Measurements from ENCODE around the gene ARL14EPL.

The ARL14EPL gene

GRCh38 chr5:116068028-116068632 is 35.9 kb downstream of the ARL14EPL start:
- no peaks in the 10 kb centered on the region for H3K9me3 ChIP-seq (ENCODE audit: control insufficient read depth, insufficient read depth, low read length)

GRCh38 chr5:116071211-116071610 is 38.9 kb downstream of the ARL14EPL start:
- peaks cover 27% of the 10 kb centered on the region for H3K4me1 ChIP-seq (ENCODE audit: control insufficient read depth, low read length)
- H3K4me2 ChIP-seq (ENCODE audit: low read length): no peak overlapping the region
- H3K27me3 ChIP-seq (ENCODE audit: control insufficient read depth, low read length): no peaks in the 10 kb centered on the region
- H3K9me2 ChIP-seq (replicated peaks; ENCODE audit: control insufficient read depth, low read length): no peaks in the 10 kb centered on the region
- no peak overlapping the region for H3K4me3 ChIP-seq (ENCODE audit: low read length)
- H3K27ac ChIP-seq (ENCODE audit: low read depth, low read length): no peak overlapping the region
- H4K20me1 ChIP-seq (ENCODE audit: control insufficient read depth, insufficient read depth, low read depth, low read length): no peaks in the 10 kb centered on the region
- H3K36me3 ChIP-seq (ENCODE audit: control insufficient read depth, low read length): no peaks in the 10 kb centered on the region
- 0 out of 2 replicates have a peak, but pooled peaks cover 6% of the 10 kb centered on the region for H3F3A ChIP-seq (ENCODE audit: control insufficient read depth, insufficient read depth)
- no peak for TF ChIP-seq CTCF (IDR thresholded peaks at IDR 0.05; ENCODE audit: low read depth, low read length, poor library complexity, severe bottlenecking)
- no peak for TF ChIP-seq EZH2phosphoT487 (IDR thresholded peaks at IDR 0.05; ENCODE audit: borderline replicate concordance, low read length)
- H3K79me2 ChIP-seq (ENCODE audit: control insufficient read depth, low read length): no peaks in the 10 kb centered on the region
- H3K9me3 ChIP-seq (ENCODE audit: control insufficient read depth, insufficient read depth, low read length): no peaks in the 10 kb centered on the region

More at GRCh38 chr5:116068028-116068632, 35.9 kb downstream of the ARL14EPL start:
- Histone ChIP-seq H3K4me1 (ENCODE audit: control insufficient read depth, low read length) (peaks cover 16% of the 10 kb centered on the region), H3K79me2 (ENCODE audit: control insufficient read depth, low read length) (no peaks in the 10 kb centered on the region), H3K27ac (ENCODE audit: low read depth, low read length) (no peak overlapping the region), H3K4me2 (ENCODE audit: low read length) (peak overlapping the region; percentile 1; the same call in 1 of the 2 replicates), H3K4me3 (ENCODE audit: low read length) (no peak overlapping the region), H3K27me3 (ENCODE audit: control insufficient read depth, low read length) (no peaks in the 10 kb centered on the region), H3K9me2 (replicated peaks; ENCODE audit: control insufficient read depth, low read length) (no peaks in the 10 kb centered on the region), H3K36me3 (ENCODE audit: control insufficient read depth, low read length) (no peaks in the 10 kb centered on the region), H3F3A (ENCODE audit: control insufficient read depth, insufficient read depth) (no peaks in the 10 kb centered on the region), H4K20me1 (ENCODE audit: control insufficient read depth, insufficient read depth, low read depth, low read length) (no peaks in the 10 kb centered on the region)
- TF ChIP-seq EZH2phosphoT487 (IDR thresholded peaks at IDR 0.05; ENCODE audit: borderline replicate concordance, low read length) (no peak), CTCF (IDR thresholded peaks at IDR 0.05; ENCODE audit: low read depth, low read length, poor library complexity, severe bottlenecking) (peak; percentile 82)

- H3K79me2 ChIP-seq (ENCODE audit: control insufficient read depth, low read length): no peaks in the 10 kb centered on the region
- H3F3A ChIP-seq (ENCODE audit: control insufficient read depth, insufficient read depth): 0 out of 2 replicates have a peak, but pooled peaks cover 6% of the 10 kb centered on the region
- H3K27ac ChIP-seq (ENCODE audit: low read depth, low read length): peak overlapping the region; percentile 12
- H3K4me1 ChIP-seq (ENCODE audit: control insufficient read depth, low read length): peaks cover 31% of the 10 kb centered on the region
- peak overlapping the region; percentile 48 for H3K4me2 ChIP-seq (ENCODE audit: low read length)
- H3K4me3 ChIP-seq (ENCODE audit: low read length): peak overlapping the region; percentile 8
- TF ChIP-seq CTCF (IDR thresholded peaks at IDR 0.05; ENCODE audit: low read depth, low read length, poor library complexity, severe bottlenecking): no peak
- no peak for TF ChIP-seq EZH2phosphoT487 (IDR thresholded peaks at IDR 0.05; ENCODE audit: borderline replicate concordance, low read length)
- H3K27me3 ChIP-seq (ENCODE audit: control insufficient read depth, low read length): no peaks in the 10 kb centered on the region
- no peaks in the 10 kb centered on the region for H3K36me3 ChIP-seq (ENCODE audit: control insufficient read depth, low read length)
- no peaks in the 10 kb centered on the region for H3K9me3 ChIP-seq (ENCODE audit: control insufficient read depth, insufficient read depth, low read length)
- H3K9me2 ChIP-seq (replicated peaks; ENCODE audit: control insufficient read depth, low read length): no peaks in the 10 kb centered on the region
- no peaks in the 10 kb centered on the region for H4K20me1 ChIP-seq (ENCODE audit: control insufficient read depth, insufficient read depth, low read depth, low read length)
Measured at GRCh38 chr5:116075191-116075831, 43.0 kb downstream of the ARL14EPL start.

Data from DOHH2 (cell line).